HEK293T (cell line): Measurements from ENCODE around the gene ACP5.

Experiments
- ARNT ChIP-seq: fragments of 450-650 bp; IDR thresholded peaks from 2 replicates; pipeline ENCODE4 v1.6.1; 2017; ENCODE audit warnings: mild to moderate bottlenecking
- BHLHE40 ChIP-seq: fragments of 450-650 bp; IDR thresholded peaks from 2 replicates; pipeline ENCODE4 v1.6.1; 2016; ENCODE audit warnings: mild to moderate bottlenecking, moderate library complexity, borderline replicate concordance
- ELF4 ChIP-seq: fragments of 450-650 bp; IDR thresholded peaks from 2 replicates; pipeline ENCODE4 v1.6.1; 2017; ENCODE audit warnings: antibody characterized with exemption
- FOXA1 ChIP-seq: fragments of 450-650 bp; IDR thresholded peaks from 2 replicates; pipeline ENCODE4 v1.6.1; 2016; ENCODE audit warnings: mild to moderate bottlenecking
- FOXK2 ChIP-seq: fragments of 450-650 bp; IDR thresholded peaks from 2 replicates; pipeline ENCODE4 v1.6.1; 2016; ENCODE audit warnings: mild to moderate bottlenecking
- FOXM1 ChIP-seq: fragments of 450-650 bp; IDR thresholded peaks from 2 replicates; pipeline ENCODE4 v1.6.1; 2017; ENCODE audit warnings: mild to moderate bottlenecking, borderline replicate concordance
- HDGF ChIP-seq: fragments of 450-650 bp; IDR thresholded peaks from 2 replicates; pipeline ENCODE4 v1.6.1; 2017; ENCODE audit warnings: antibody characterized with exemption, borderline replicate concordance
- LEF1 ChIP-seq: fragments of 450-650 bp; IDR thresholded peaks from 2 replicates; pipeline ENCODE4 v1.6.1; 2017; ENCODE audit warnings: mild to moderate bottlenecking, borderline replicate concordance
- NFRKB ChIP-seq: fragments of 450-650 bp; IDR thresholded peaks from 2 replicates; pipeline ENCODE4 v1.6.1; 2016; ENCODE audit warnings: mild to moderate bottlenecking, moderate library complexity
- PKNOX1 ChIP-seq: fragments of 450-650 bp; IDR thresholded peaks from 2 replicates; pipeline ENCODE4 v1.6.1; 2016
- SP1 ChIP-seq: fragments of 450-650 bp; IDR thresholded peaks from 2 replicates; pipeline ENCODE4 v1.6.1; 2017
- SUZ12 ChIP-seq: fragments of 450-650 bp; IDR thresholded peaks from 2 replicates; pipeline ENCODE4 v1.6.1; 2016; ENCODE audit warnings: mild to moderate bottlenecking
- TARDBP ChIP-seq: fragments of 450-650 bp; IDR thresholded peaks from 2 replicates; pipeline ENCODE4 v1.6.1; 2016
- ZNF384 ChIP-seq: fragments of 450-650 bp; IDR thresholded peaks from 2 replicates; pipeline ENCODE4 v1.6.1; 2016

GRCh38 chr19:11539495-11540365 lies 37.7 kb downstream of the ACP5 start:
- no peak for TF ChIP-seq SUZ12
- no peak for TF ChIP-seq FOXM1
- TF ChIP-seq ELF4 = no peak
- no peak for TF ChIP-seq FOXK2
- no peak for TF ChIP-seq SP1
- TF ChIP-seq PKNOX1 = no peak
- no peak for TF ChIP-seq FOXA1
- TF ChIP-seq BHLHE40 = no peak
- TF ChIP-seq TARDBP = no peak
- TF ChIP-seq ARNT = no peak
- no peak for TF ChIP-seq HDGF
- TF ChIP-seq LEF1 = no peak
- TF ChIP-seq ZNF384 = no peak
- no peak for TF ChIP-seq NFRKB
